ENCODE data around the gene ADAMTSL2.
A peak's percentile ranks its signal among the peaks of the same experiment; 100 is the strongest.

ADAMTSL2 gene

GRCh38 chr9:133578524-133579441, 44.3 kb downstream of the ADAMTSL2 start:
- H3K27ac ChIP-seq, result no peak overlapping the region
- no peaks in the 10 kb centered on the region for H3K9me3 ChIP-seq (ENCODE audit: low read depth, low read length)
- H3K9ac ChIP-seq (ENCODE audit: insufficient read length), result no peak overlapping the region
- TF ChIP-seq POLR2AphosphoS5 (IDR thresholded peaks at IDR 0.05; ENCODE audit: borderline replicate concordance, low read depth, low read length), result no peak
- TF ChIP-seq EZH2 (IDR thresholded peaks at IDR 0.05), result no peak
- no peak for TF ChIP-seq FOXP2 (optimal IDR thresholded peaks at IDR 0.05; ENCODE audit: control extremely low read depth, extremely low read length, insufficient read depth)
- DNase-seq (ENCODE audit: low read depth, low spot score), result no peak
- no peak overlapping the region for H3K4me3 ChIP-seq
- no peaks in the 10 kb centered on the region for H3K36me3 ChIP-seq (ENCODE audit: insufficient read depth, low read length)

GRCh38 chr9:133579601-133580418, 45.3 kb downstream of the ADAMTSL2 start:
- Histone ChIP-seq H3K27ac (peak overlapping the region; percentile 71; the same call in 1 of the 2 replicates), H3K9ac (ENCODE audit: insufficient read length) (no peak overlapping the region), H3K9me3 (ENCODE audit: low read depth, low read length) (no peaks in the 10 kb centered on the region), H3K4me3 (no peak overlapping the region), H3K36me3 (ENCODE audit: insufficient read depth, low read length) (no peaks in the 10 kb centered on the region)
- TF ChIP-seq POLR2AphosphoS5 (IDR thresholded peaks at IDR 0.05; ENCODE audit: borderline replicate concordance, low read depth, low read length), result no peak
- TF ChIP-seq EZH2 (IDR thresholded peaks at IDR 0.05), result no peak
- TF ChIP-seq FOXP2 (optimal IDR thresholded peaks at IDR 0.05; ENCODE audit: control extremely low read depth, extremely low read length, insufficient read depth), result no peak
- DNase-seq (ENCODE audit: low read depth, low spot score), result no peak

- TF ChIP-seq EZH2 (IDR thresholded peaks at IDR 0.05) (no peak), POLR2AphosphoS5 (IDR thresholded peaks at IDR 0.05; ENCODE audit: borderline replicate concordance, low read depth, low read length) (no peak)
- no peak overlapping the region for H3K9ac ChIP-seq (ENCODE audit: insufficient read length)
- no peak for DNase-seq (ENCODE audit: low read depth, low spot score)
- H3K4me3 ChIP-seq, result no peak overlapping the region
- no peaks in the 10 kb centered on the region for H3K36me3 ChIP-seq (ENCODE audit: insufficient read depth, low read length)
- H3K27ac ChIP-seq, result peak overlapping the region; percentile 71
- no peaks in the 10 kb centered on the region for H3K9me3 ChIP-seq (ENCODE audit: low read depth, low read length)
Observed at GRCh38 chr9:133580419-133580738, 45.9 kb downstream of the ADAMTSL2 start.

GRCh38 chr9:133581011-133581410, 46.5 kb downstream of the ADAMTSL2 start:
- Histone ChIP-seq H3K36me3 (ENCODE audit: insufficient read depth, low read length) (no peaks in the 10 kb centered on the region), H3K27ac (peak overlapping the region; percentile 71), H3K9ac (ENCODE audit: insufficient read length) (no peak overlapping the region), H3K4me3 (no peak overlapping the region), H3K9me3 (ENCODE audit: low read depth, low read length) (no peaks in the 10 kb centered on the region)
- DNase-seq (ENCODE audit: low read depth, low spot score), result no peak
- TF ChIP-seq FOXP2 (optimal IDR thresholded peaks at IDR 0.05; ENCODE audit: control extremely low read depth, extremely low read length, insufficient read depth) (no peak), POLR2AphosphoS5 (IDR thresholded peaks at IDR 0.05; ENCODE audit: borderline replicate concordance, low read depth, low read length) (no peak), EZH2 (IDR thresholded peaks at IDR 0.05) (no peak)

- H3K9ac ChIP-seq (ENCODE audit: insufficient read length), result no peak overlapping the region
- no peak for DNase-seq (ENCODE audit: low read depth, low spot score)
Observed at GRCh38 chr9:133581513-133582343, 47.2 kb downstream of the ADAMTSL2 start.

GRCh38 chr9:133582501-133583045, 48.1 kb downstream of the ADAMTSL2 start:
- TF ChIP-seq FOXP2 (optimal IDR thresholded peaks at IDR 0.05; ENCODE audit: control extremely low read depth, extremely low read length, insufficient read depth), result no peak
- TF ChIP-seq EZH2 (IDR thresholded peaks at IDR 0.05), result no peak
- TF ChIP-seq POLR2AphosphoS5 (IDR thresholded peaks at IDR 0.05; ENCODE audit: borderline replicate concordance, low read depth, low read length), result no peak
- H3K9me3 ChIP-seq (ENCODE audit: low read depth, low read length), result no peaks in the 10 kb centered on the region
- H3K27ac ChIP-seq, result no peak overlapping the region

More at GRCh38 chr9:133581513-133582343, 47.2 kb downstream of the ADAMTSL2 start:
- Histone ChIP-seq H3K4me3 (no peak overlapping the region), H3K9me3 (ENCODE audit: low read depth, low read length) (no peaks in the 10 kb centered on the region), H3K27ac (peak overlapping the region; percentile 71), H3K36me3 (ENCODE audit: insufficient read depth, low read length) (no peaks in the 10 kb centered on the region)
- TF ChIP-seq FOXP2 (optimal IDR thresholded peaks at IDR 0.05; ENCODE audit: control extremely low read depth, extremely low read length, insufficient read depth) (no peak), EZH2 (IDR thresholded peaks at IDR 0.05) (no peak), POLR2AphosphoS5 (IDR thresholded peaks at IDR 0.05; ENCODE audit: borderline replicate concordance, low read depth, low read length) (no peak)

GRCh38 chr9:133583111-133583510, 48.6 kb downstream of the ADAMTSL2 start:
- Histone ChIP-seq H3K4me3 (no peak overlapping the region), H3K36me3 (ENCODE audit: insufficient read depth, low read length) (no peaks in the 10 kb centered on the region), H3K27ac (no peak overlapping the region), H3K9me3 (ENCODE audit: low read depth, low read length) (no peaks in the 10 kb centered on the region), H3K9ac (ENCODE audit: insufficient read length) (no peak overlapping the region)
- DNase-seq (ENCODE audit: low read depth, low spot score), result no peak
- TF ChIP-seq POLR2AphosphoS5 (IDR thresholded peaks at IDR 0.05; ENCODE audit: borderline replicate concordance, low read depth, low read length) (no peak), EZH2 (IDR thresholded peaks at IDR 0.05) (no peak), FOXP2 (optimal IDR thresholded peaks at IDR 0.05; ENCODE audit: control extremely low read depth, extremely low read length, insufficient read depth) (no peak)

More at GRCh38 chr9:133582501-133583045, 48.1 kb downstream of the ADAMTSL2 start:
- no peak for DNase-seq (ENCODE audit: low read depth, low spot score)
- Histone ChIP-seq H3K4me3 (no peak overlapping the region), H3K36me3 (ENCODE audit: insufficient read depth, low read length) (no peaks in the 10 kb centered on the region), H3K9ac (ENCODE audit: insufficient read length) (no peak overlapping the region)
